ENCODE data around the gene RNF215.

Gene RNF215

DNA sequence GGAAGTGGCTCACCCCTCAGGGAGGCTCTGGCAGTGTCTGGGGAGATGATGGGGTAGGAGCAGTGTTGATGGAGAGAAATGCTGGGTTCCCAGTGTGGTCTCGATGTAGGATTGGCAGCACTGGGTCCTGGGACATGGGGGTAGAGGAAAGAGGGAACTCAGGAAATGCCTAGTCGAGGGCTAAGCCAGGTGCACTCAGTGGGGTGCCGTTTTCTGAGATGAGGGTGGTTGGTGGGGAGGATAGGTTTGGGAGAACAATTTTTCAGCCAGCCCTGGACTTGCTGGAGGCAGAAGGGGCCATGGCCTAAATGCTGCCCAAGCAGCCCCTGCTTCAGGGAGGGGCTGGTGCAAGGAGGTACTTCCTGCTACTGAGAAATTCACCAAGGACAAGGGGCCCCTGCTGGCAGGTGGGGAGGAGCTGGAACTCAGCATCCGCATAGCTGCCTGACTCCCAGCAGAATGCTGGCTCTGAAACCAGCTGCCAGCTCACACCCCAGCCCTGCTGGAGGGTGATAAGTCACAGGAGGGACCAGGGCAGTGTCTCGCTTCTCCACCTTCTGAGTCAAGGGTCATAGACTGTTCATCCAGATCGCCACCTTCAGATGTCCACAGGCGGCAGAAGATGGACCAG, 24.4 kb downstream of the RNF215 start:
- Mint-ChIP-seq H3K27ac (no peak overlapping the region), H3K4me1 (peaks cover 9% of the 10 kb centered on the region)
- no peak for ATAC-seq

DNA sequence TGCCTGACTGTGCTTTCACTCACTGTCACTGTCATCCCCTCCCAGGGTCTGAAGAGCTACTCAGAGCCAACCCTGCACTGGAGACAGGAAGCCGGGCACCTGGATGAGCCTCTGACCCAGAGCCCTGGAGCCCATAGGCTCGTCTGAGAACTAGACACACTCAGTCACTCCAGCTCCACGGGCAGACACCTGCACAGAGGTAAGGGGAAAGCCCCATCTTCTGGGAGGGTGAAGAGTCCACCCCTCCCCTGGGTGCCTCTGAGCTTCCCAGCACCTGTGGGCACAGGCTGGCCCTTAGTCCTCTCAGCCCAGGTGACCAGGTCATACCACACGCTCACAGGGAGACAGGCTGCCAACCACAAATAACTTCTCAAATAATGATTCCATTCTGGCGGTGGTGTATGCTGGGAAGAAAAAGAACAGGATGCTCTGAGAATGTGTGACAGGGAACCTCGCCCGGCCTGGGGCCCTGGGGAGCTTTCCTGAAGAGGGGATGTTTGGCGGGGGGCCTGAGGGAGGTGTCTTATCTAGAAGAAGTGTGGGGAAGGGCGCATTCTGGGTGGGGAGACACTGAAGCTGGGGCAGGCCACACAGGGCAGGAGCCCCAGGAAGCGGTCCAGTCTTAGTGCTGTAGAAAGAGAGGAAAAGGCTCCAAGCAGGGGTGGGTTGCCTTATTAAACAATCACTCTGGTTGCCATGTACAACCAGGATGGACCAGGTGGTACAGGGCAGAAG, 25.1 kb downstream of the RNF215 start:
- H3K9me3 Mint-ChIP-seq: no peaks in the 10 kb centered on the region
- ATAC-seq (no peak), DNase-seq (no peak)
- H3K27me3 Mint-ChIP-seq: peaks cover 7% of the 10 kb centered on the region
- peak overlapping the region in 1 of 2 donors; percentile 31 for H3K27ac Mint-ChIP-seq
- peaks cover 16% of the 10 kb centered on the region for H3K4me1 Mint-ChIP-seq
- H3K4me3 Mint-ChIP-seq: no peak overlapping the region

More for the DNA sequence above, 24.4 kb downstream of the RNF215 start:
- H3K9me3 Mint-ChIP-seq: no peaks in the 10 kb centered on the region
- no peak for DNase-seq
- peaks cover 6% of the 10 kb centered on the region for H3K27me3 Mint-ChIP-seq
- H3K4me3 Mint-ChIP-seq: no peak overlapping the region

GRCh38 chr22:30358541-30358940, 28.7 kb downstream of the RNF215 start:
- Mint-ChIP-seq H3K27me3 (peaks cover 7% of the 10 kb centered on the region), H3K4me3 (no peak overlapping the region), H3K9me3 (no peaks in the 10 kb centered on the region), H3K27ac (no peak overlapping the region), H3K4me1 (peaks cover 44% of the 10 kb centered on the region)
- no peak for DNase-seq
- no peak for ATAC-seq

- H3K4me1 Mint-ChIP-seq: peaks cover 50% of the 10 kb centered on the region
- H3K4me3 Mint-ChIP-seq: peak overlapping the region; percentile 92 to 93
- peak overlapping the region in 1 of 2 donors; percentile 72 for H3K27ac Mint-ChIP-seq
Observed at GRCh38 chr22:30357650-30358215, 29.5 kb downstream of the RNF215 start.

DNA sequence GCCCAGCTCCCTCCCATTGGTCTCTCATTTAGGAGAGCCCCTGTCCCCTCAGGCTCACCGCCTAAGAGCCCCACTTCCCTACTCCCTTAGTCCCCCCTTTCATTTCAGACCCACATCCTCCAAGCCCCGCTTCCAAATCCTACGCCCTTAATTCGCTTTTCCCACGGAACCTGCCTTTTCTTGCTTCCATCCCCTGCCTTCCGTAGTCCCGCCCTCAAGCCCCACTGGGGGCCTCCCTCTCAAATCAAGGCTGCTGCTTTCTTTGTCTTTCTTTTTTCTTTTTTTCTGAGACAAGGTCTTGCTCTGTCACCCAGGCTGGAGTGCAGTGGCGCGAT, 30.0 kb downstream of the RNF215 start:
- Mint-ChIP-seq H3K4me3 (peak overlapping the region; percentile 92 to 93), H3K27me3 (peaks cover 7% of the 10 kb centered on the region)

More at GRCh38 chr22:30357650-30358215, 29.5 kb downstream of the RNF215 start:
- no peak for ATAC-seq
- DNase-seq: no peak
- Mint-ChIP-seq H3K9me3 (no peaks in the 10 kb centered on the region), H3K27me3 (peaks cover 7% of the 10 kb centered on the region)

GRCh38 chr22:30356449-30357235, 30.6 kb downstream of the RNF215 start, which contains the start of the genes CCDC157 and SF3A1:
TSS of gene CCDC157 (plus strand) at chr22:30357007. CDS start at chr22:30366001, 8,994 bp downstream.
TSS of gene SF3A1 (minus strand) at chr22:30356894. CDS start at chr22:30356792, 102 bp downstream.
- ATAC-seq (peak; percentile 96), DNase-seq (peak; percentile 84 to 86)
- H3K4me1 Mint-ChIP-seq: peaks cover 61% of the 10 kb centered on the region
- no peaks in the 10 kb centered on the region for H3K9me3 Mint-ChIP-seq
- peak within 1 kb of the TSS; percentile 94 to 98 for H3K27ac Mint-ChIP-seq
- peaks cover 7% of the 10 kb centered on the region for H3K27me3 Mint-ChIP-seq
- peak within 1 kb of the TSS; percentile 92 to 93 for H3K4me3 Mint-ChIP-seq

More for the DNA sequence above, 30.0 kb downstream of the RNF215 start:
- ATAC-seq (no peak), DNase-seq (no peak)
- Mint-ChIP-seq H3K9me3 (no peaks in the 10 kb centered on the region), H3K4me1 (peaks cover 55% of the 10 kb centered on the region), H3K27ac (peak overlapping the region; percentile 93 to 98)

DNA sequence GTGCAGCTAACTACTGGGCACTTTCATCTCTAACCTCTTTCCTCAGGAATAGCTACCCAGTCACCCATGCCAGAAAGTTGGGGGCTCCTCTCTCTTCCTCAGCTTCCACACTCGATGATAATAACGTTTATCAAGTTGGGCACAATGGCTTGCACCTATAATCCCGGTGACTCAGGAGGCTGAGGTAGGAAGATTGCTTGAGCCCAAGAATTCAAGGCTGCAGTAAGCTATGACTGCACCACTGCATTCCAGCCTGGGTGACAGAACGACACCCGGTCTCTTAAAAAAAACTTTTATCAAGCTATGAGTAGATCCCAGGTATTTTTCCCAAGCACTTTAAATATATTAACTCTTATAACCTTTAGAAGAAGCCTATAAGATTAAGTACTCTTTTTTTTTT, 32.6 kb downstream of the RNF215 start:
- peaks cover 7% of the 10 kb centered on the region for H3K27me3 Mint-ChIP-seq
- ATAC-seq: no peak
- no peak for DNase-seq
- H3K4me1 Mint-ChIP-seq: peaks cover 68% of the 10 kb centered on the region
- H3K27ac Mint-ChIP-seq: peak overlapping the region; percentile 51 to 91
- H3K9me3 Mint-ChIP-seq: no peaks in the 10 kb centered on the region
- H3K4me3 Mint-ChIP-seq: peak overlapping the region; percentile 50 to 77

- ATAC-seq: no peak
- Mint-ChIP-seq H3K27ac (no peak overlapping the region), H3K4me1 (peaks cover 75% of the 10 kb centered on the region), H3K4me3 (no peak overlapping the region), H3K9me3 (no peaks in the 10 kb centered on the region), H3K27me3 (no peaks in the 10 kb centered on the region)
- no peak for DNase-seq
Observed at GRCh38 chr22:30351226-30351625, 36.0 kb downstream of the RNF215 start.

DNA sequence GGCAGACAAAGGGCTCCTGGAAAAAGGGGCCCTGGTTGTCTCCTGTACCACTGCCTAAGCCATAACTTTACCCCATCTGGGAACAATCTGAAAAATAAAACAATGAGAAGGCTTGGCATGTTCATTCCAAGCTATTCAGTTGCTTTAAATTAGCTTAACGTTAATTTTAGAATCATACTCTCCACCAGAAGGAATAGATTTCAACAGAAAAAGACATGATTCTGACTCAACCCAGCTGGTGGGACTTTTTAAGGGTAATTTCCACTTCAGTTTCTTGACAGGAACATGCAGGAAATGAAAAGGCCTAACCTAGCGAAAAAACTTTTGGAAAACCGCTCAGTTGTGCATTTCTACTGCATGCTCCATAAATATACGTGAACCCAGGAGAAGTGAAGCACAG, 38.4 kb downstream of the RNF215 start:
- Mint-ChIP-seq H3K9me3 (no peaks in the 10 kb centered on the region), H3K4me1 (peaks cover 51% of the 10 kb centered on the region), H3K27ac (peak overlapping the region; percentile 76 to 89), H3K27me3 (no peaks in the 10 kb centered on the region), H3K4me3 (peak overlapping the region in 1 of 2 donors; percentile 48)
- ATAC-seq (no peak), DNase-seq (no peak)

GRCh38 chr22:30348404-30348803, 38.8 kb downstream of the RNF215 start:
- ATAC-seq (peak; percentile 60), DNase-seq (no peak)
- Mint-ChIP-seq H3K27ac (peak overlapping the region; percentile 76 to 89), H3K27me3 (no peaks in the 10 kb centered on the region), H3K9me3 (no peaks in the 10 kb centered on the region), H3K4me1 (peaks cover 47% of the 10 kb centered on the region), H3K4me3 (peak overlapping the region in 1 of 2 donors; percentile 48)

DNA sequence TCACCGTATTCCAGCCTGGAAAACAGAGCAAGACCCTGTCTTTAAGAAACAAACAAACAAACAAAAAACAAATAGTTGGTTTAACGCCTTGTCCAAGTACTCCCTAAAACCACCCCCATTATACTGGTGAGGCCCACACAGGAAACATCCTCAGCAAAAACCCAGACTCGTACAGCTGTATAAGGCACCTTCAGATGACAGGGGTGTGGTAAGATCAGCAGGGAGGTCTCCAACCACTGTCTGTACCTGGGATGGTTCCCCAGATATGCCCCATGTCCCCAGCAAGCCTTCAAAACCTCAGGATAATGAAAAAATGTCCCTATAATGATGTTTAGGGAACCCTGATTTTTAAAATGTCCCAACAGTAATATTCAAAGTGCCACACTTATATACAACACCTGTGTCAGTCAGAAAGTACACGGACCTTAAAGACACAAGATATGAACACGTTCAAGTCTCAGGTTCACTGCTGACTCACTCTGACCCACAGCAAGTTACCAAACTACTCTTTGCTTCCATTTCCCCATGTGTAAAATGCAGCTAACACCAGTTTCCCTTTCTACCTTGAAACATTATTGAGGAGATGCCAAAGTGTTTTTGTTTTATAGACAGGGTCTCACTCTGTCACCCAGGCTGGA, 39.8 kb downstream of the RNF215 start:
- Mint-ChIP-seq H3K4me1 (peaks cover 40% of the 10 kb centered on the region), H3K4me3 (no peak overlapping the region), H3K9me3 (no peaks in the 10 kb centered on the region), H3K27me3 (no peaks in the 10 kb centered on the region), H3K27ac (peak overlapping the region in 1 of 2 donors; percentile 69)
- peak; percentile 69 for ATAC-seq
- DNase-seq: no peak

DNA sequence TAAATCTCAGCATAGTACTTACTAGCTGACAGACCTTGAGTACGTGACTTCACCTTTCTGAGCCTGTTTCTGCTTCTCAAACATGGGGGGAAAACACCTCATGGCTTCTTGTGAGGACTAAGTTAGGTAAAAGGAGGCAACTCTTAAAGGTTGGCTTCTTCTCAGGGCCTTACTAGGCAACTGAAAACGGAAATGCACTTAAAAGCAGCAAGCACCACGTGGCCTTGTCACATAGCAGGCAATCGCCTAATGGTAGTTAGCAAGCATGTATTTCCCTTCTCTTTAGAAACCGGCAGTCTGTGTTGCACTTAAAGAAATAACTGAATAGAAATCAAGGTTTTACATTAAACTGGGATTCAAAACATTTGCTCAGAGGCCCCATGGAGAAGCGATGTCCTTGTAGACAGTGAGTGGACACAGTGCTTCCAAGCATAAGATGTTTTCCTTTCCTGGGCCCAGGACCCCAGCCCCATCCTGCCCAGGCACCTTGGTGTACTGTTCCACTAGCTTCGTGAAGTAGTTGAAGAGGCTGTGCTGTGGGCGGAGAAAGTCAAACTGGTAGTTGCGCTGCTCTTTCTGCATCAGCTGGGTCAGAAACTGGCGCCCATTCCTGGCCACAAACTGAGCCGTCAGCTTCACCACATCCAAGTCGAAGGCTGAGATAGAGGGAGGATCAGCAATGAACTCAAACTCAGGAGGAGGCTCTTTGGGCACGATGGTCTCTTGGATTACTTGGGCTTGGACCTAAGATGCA, 42.6 kb downstream of the RNF215 start:
- Mint-ChIP-seq H3K4me3 (no peak overlapping the region), H3K9me3 (no peaks in the 10 kb centered on the region), H3K27me3 (no peaks in the 10 kb centered on the region), H3K27ac (peak overlapping the region in 1 of 2 donors; percentile 12), H3K4me1 (peaks cover 25% of the 10 kb centered on the region)
- ATAC-seq: no peak
- DNase-seq: no peak

DNA sequence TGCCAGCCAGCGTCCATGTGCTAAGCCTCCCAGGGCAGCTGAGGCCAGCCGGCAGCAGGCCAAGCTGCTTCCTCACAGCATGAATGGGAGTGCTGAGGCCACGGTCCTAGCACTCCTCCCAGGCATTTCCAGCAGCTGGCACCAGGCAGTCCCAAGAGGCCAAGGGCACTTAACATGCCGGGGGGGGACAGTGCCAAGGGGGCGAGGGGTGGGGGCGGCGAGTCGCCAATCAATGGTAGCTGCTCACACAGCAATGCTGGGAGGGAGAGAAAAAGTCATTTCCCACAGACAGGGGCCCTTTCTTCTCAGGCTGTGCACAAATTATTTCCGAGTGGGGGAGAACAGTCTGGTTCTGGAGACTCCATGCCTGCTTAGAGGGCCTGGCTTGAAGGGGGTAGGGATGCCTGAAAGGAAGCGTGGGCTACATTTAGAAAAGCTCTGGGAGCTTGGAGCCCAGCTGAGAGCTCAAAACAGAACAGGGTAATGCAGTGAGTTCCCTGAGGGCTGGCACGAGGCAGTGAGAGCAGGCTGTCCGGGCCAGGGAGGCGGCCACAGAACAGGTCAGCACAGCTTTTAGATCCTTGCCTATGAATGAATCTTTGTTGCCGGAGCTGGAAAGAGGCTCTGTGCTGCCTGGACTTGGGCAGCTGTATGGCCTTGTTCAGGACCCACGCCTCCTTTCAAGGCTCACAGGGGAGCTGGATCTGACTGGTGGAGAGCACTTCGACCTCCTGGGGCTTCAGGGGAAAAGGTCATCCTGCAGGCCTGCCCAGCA, 46.1 kb downstream of the RNF215 start:
- Mint-ChIP-seq H3K4me1 (peaks cover 6% of the 10 kb centered on the region), H3K27me3 (no peaks in the 10 kb centered on the region), H3K9me3 (no peaks in the 10 kb centered on the region), H3K4me3 (no peak overlapping the region), H3K27ac (no peak overlapping the region)
- ATAC-seq: no peak
- DNase-seq: no peak

DNA sequence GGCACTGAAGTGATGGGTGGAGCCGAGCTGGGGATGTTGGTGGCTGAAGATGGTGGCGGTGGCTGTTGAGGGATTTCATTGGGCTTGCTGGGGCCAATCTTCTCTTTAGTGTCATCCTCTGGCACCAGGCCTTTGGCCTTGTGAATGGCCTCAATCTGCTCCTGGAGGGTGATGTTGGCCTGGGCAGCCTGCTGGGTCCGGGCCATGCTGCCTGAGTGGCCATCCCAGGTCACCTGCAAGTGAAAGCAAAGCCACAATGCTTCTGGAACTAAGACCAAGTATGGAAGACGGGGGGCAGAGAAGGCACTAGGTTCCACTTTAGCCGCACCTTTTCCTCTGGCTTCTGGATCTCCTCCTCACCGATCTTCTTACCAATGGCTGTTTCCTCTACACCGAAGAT, 48.4 kb downstream of the RNF215 start:
- H3K4me3 Mint-ChIP-seq: no peak overlapping the region
- H3K27ac Mint-ChIP-seq: peak overlapping the region in 1 of 2 donors; percentile 37
- ATAC-seq: no peak
- H3K4me1 Mint-ChIP-seq: peaks cover 28% of the 10 kb centered on the region
- no peaks in the 10 kb centered on the region for H3K9me3 Mint-ChIP-seq
- DNase-seq: no peak
- H3K27me3 Mint-ChIP-seq: no peaks in the 10 kb centered on the region
